Nephron (organoid): ENCODE results near the gene SORCS3.
"Not testable (repeated sequence)": the region's sequence is repeated elsewhere in the genome, so short reads cannot be mapped to it uniquely, and the experiment has no call there.

ENCODE experiments used
- H3K27ac Mint-ChIP-seq, 3 experiments: 2 replicates each; pipeline ENCODE4 v1.8.0; 2020; ENCODE audit warnings: mixed read lengths in 3 of 3, mild to moderate bottlenecking in 2 of 3, moderate library complexity in 1 of 3
- H3K27me3 Mint-ChIP-seq: 2 replicates; pipeline ENCODE4 v1.8.0; 2021; ENCODE audit warnings: low read depth, mild to moderate bottlenecking, moderate library complexity, mixed read lengths
- H3K36me3 Mint-ChIP-seq: 2 replicates; pipeline ENCODE4 v1.8.0; 2020; ENCODE audit warnings: low read depth, mixed read lengths
- H3K4me1 Mint-ChIP-seq: 2 replicates; pipeline ENCODE4 v1.8.0; 2020; ENCODE audit warnings: mixed read lengths
- H3K4me3 Mint-ChIP-seq, 3 experiments: 2 replicates each; pipeline ENCODE4 v1.8.0; 2020; ENCODE audit warnings: mild to moderate bottlenecking in 3 of 3, mixed read lengths in 3 of 3, moderate library complexity in 2 of 3
- H3K9me3 Mint-ChIP-seq: 2 replicates; pipeline ENCODE4 v1.8.0; 2020; ENCODE audit warnings: mixed read lengths
- TF ChIP-seq, protein P1 (sequence below), 3 experiments: fragments of 200-600 bp; sonication (generic); IDR thresholded peaks; one replicate each; pipeline ENCODE4 v1.5.0; 2021; ENCODE audit warnings: antibody characterized with exemption in 3 of 3; ENCODE audit not compliant: unreplicated experiment in 3 of 3

Gene SORCS3

GRCh38 chr10:104688251-104689042, 47.4 kb downstream of the SORCS3 start:
- H3K9me3 Mint-ChIP-seq, result no peaks in the 10 kb centered on the region
- no peaks in the 10 kb centered on the region for H3K36me3 Mint-ChIP-seq
- H3K4me1 Mint-ChIP-seq, result no peaks in the 10 kb centered on the region
- no peak overlapping the region for H3K4me3 Mint-ChIP-seq
- H3K27ac Mint-ChIP-seq, result no peak overlapping the region
- peaks cover 12% of the 10 kb centered on the region for H3K27me3 Mint-ChIP-seq
- TF ChIP-seq, protein P1, sequence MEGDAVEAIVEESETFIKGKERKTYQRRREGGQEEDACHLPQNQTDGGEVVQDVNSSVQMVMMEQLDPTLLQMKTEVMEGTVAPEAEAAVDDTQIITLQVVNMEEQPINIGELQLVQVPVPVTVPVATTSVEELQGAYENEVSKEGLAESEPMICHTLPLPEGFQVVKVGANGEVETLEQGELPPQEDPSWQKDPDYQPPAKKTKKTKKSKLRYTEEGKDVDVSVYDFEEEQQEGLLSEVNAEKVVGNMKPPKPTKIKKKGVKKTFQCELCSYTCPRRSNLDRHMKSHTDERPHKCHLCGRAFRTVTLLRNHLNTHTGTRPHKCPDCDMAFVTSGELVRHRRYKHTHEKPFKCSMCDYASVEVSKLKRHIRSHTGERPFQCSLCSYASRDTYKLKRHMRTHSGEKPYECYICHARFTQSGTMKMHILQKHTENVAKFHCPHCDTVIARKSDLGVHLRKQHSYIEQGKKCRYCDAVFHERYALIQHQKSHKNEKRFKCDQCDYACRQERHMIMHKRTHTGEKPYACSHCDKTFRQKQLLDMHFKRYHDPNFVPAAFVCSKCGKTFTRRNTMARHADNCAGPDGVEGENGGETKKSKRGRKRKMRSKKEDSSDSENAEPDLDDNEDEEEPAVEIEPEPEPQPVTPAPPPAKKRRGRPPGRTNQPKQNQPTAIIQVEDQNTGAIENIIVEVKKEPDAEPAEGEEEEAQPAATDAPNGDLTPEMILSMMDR (IDR thresholded peaks at IDR 0.05; ENCODE audit: unreplicated experiment in 3 of 3), result no peak

DNA sequence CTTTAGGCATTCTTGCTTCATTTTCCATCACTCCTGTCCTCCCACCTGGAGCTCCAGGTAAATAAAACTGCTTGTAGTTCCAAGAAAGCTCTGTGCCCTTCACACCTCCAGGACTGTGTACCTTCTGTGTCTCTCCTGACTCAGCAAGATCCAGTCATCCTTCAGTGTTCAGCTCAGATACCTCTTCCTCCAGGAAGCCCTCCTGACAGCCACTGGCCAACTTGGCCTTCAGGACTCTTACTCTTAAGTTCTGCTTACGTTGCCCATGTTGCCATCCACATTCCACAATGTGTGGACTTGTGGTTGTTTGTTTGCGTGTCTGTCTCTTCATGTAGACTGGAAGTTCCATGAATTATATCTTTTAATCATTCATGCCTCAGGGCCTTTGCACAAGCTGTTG, 48.0 kb downstream of the SORCS3 start:
- Mint-ChIP-seq H3K27me3 (peaks cover 12% of the 10 kb centered on the region), H3K4me1 (no peaks in the 10 kb centered on the region), H3K4me3 (no peak overlapping the region), H3K36me3 (no peaks in the 10 kb centered on the region), H3K9me3 (no peaks in the 10 kb centered on the region), H3K27ac (no peak overlapping the region)
- TF ChIP-seq, protein P1 (IDR thresholded peaks at IDR 0.05; ENCODE audit: unreplicated experiment in 3 of 3), result no peak

DNA sequence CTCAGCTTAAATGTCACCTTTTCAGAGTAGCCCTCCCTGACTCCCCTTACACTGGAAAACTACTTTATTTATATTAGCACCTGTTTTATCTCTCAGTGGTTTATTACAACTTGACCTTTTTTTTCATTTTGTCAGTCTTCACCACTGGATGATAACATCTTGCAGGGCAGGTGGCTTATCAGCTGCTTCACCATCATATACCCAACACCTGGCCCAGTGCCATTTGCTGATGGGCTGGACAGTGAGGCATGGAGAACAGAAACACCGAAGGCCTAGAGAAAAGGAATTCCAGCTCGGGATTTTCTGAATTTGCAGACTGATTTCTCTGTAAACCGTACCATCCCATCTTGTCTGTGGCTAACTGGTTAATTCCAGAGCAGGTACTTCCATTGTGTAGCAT, 48.5 kb downstream of the SORCS3 start:
- TF ChIP-seq, protein P1 (IDR thresholded peaks at IDR 0.05; ENCODE audit: unreplicated experiment in 3 of 3), result no peak
- Mint-ChIP-seq H3K27ac (no peak overlapping the region), H3K9me3 (no peaks in the 10 kb centered on the region), H3K4me3 (no peak overlapping the region), H3K36me3 (no peaks in the 10 kb centered on the region), H3K4me1 (no peaks in the 10 kb centered on the region), H3K27me3 (peaks cover 12% of the 10 kb centered on the region)

DNA sequence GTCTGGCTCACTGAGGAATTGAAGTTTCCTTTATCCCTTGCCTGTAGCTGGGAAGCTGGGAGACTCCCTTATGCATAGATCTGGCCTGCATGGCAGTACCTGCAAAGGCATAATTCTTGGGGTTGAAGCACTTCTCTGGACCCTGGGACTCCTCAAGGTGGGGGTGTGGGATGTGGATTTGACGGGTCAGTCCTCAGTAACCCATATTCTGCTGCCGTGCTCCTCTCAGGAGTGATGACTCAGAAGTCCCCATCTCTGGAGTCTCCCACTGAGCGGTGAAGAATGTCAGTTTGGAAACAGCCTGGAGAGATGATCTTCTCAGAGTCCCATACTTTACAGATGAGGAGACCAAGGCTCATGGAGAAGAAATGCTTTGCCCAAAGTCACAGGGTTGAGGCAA, 49.0 kb downstream of the SORCS3 start:
- Mint-ChIP-seq H3K36me3 (no peaks in the 10 kb centered on the region), H3K4me3 (no peak overlapping the region), H3K27ac (no peak overlapping the region), H3K9me3 (no peaks in the 10 kb centered on the region), H3K27me3 (peaks cover 12% of the 10 kb centered on the region), H3K4me1 (no peaks in the 10 kb centered on the region)
- TF ChIP-seq, protein P1 (IDR thresholded peaks at IDR 0.05; ENCODE audit: unreplicated experiment in 3 of 3), result no peak

- TF ChIP-seq, protein P1 (IDR thresholded peaks at IDR 0.05; ENCODE audit: unreplicated experiment in 3 of 3), result no peak
- Mint-ChIP-seq H3K9me3 (no peaks in the 10 kb centered on the region), H3K27me3 (peaks cover 12% of the 10 kb centered on the region), H3K4me3 (no peak overlapping the region), H3K27ac (no peak overlapping the region), H3K4me1 (no peaks in the 10 kb centered on the region), H3K36me3 (no peaks in the 10 kb centered on the region)
These were observed 49.9 kb downstream of the SORCS3 start for GRCh38 chr10:104690959-104691358.

DNA sequence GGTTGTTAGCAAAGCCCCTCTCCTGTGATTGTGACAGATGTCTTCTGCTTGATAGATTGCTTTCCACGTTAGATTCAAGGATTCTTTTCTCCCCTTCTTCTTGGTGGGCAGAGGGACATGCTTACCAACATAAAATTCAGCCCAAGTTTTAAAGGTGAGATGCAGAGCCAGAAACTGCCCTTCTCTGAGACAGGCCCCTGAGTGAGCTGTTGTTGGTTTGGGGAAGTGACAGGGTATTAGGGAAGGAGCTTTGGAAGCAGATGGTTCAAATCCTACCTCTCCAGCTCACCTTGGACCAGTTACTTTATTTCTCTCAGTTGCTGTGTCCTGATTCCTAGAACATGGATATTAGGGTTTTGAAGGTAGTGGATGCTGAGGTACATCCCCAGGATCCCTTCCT, 53.0 kb downstream of the SORCS3 start:
- H3K36me3 Mint-ChIP-seq, result no peaks in the 10 kb centered on the region
- no peak overlapping the region for H3K4me3 Mint-ChIP-seq
- TF ChIP-seq, protein P1 (IDR thresholded peaks at IDR 0.05; ENCODE audit: unreplicated experiment in 3 of 3), result no peak
- peaks cover 7% of the 10 kb centered on the region for H3K27me3 Mint-ChIP-seq
- no peaks in the 10 kb centered on the region for H3K4me1 Mint-ChIP-seq
- no peak overlapping the region for H3K27ac Mint-ChIP-seq
- no peaks in the 10 kb centered on the region for H3K9me3 Mint-ChIP-seq

DNA sequence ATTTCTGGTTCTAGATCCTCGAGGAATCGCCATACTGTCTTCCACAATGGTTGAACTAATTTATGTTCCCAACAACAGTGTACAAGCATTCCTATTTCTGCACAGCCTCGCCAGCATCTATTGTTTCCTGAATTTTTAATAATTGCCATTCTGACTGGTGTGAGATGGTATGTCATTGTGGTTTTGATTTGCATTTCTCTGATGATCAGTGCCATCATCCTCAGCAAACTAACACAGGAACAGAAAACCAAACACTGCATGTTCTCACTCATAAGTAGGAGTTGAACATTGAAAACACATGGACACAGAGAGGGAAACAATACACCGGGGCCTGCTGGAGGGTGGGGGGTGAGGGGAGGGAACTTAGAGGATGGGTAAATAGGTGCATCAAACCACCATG, 62.2 kb downstream of the SORCS3 start:
- not testable (repeated sequence) for H3K9me3 Mint-ChIP-seq, H3K27ac Mint-ChIP-seq, H3K36me3 Mint-ChIP-seq, H3K4me3 Mint-ChIP-seq, H3K27me3 Mint-ChIP-seq
- H3K4me1 Mint-ChIP-seq, result peaks cover 11% of the 10 kb centered on the region
